Stimulated activated naive CD8-positive, alpha-beta T cell treated with anti-CD3 and anti-CD28 coated beads, Interleukin-15, Interleukin-2, amounts not matched to agents 100 ng/mL and 50 ng/mL, for 24 hours (primary cell): ENCODE results near the gene ADGRD1.

Experiments
- H3K27ac Mint-ChIP-seq: one replicate; pipeline ENCODE4 v1.8.0; 2021; ENCODE audit warnings: mild to moderate bottlenecking, mixed read lengths
- H3K27me3 Mint-ChIP-seq: one replicate; pipeline ENCODE4 v1.8.0; 2021; ENCODE audit warnings: mixed read lengths
- H3K36me3 Mint-ChIP-seq: one replicate; pipeline ENCODE4 v1.8.0; 2021; ENCODE audit warnings: low read depth, mixed read lengths
- H3K4me1 Mint-ChIP-seq: one replicate; pipeline ENCODE4 v1.8.0; 2021; ENCODE audit warnings: low read depth, mixed read lengths
- H3K4me3 Mint-ChIP-seq: one replicate; pipeline ENCODE4 v1.8.0; 2021; ENCODE audit warnings: mild to moderate bottlenecking, mixed read lengths
- H3K9me3 Mint-ChIP-seq: one replicate; pipeline ENCODE4 v1.8.0; 2021; ENCODE audit warnings: mixed read lengths

The ADGRD1 gene

GRCh38 chr12:131093971-131094830, 140.5 kb downstream of the ADGRD1 start:
- Mint-ChIP-seq H3K4me1 (peaks cover 28% of the 10 kb centered on the region), H3K27ac (no peak overlapping the region), H3K27me3 (no peaks in the 10 kb centered on the region), H3K36me3 (no peaks in the 10 kb centered on the region), H3K9me3 (no peaks in the 10 kb centered on the region), H3K4me3 (no peak overlapping the region)

- peaks cover 28% of the 10 kb centered on the region for H3K4me1 Mint-ChIP-seq
- no peak overlapping the region for H3K4me3 Mint-ChIP-seq
- H3K9me3 Mint-ChIP-seq: no peaks in the 10 kb centered on the region
- H3K36me3 Mint-ChIP-seq: no peaks in the 10 kb centered on the region
- no peak overlapping the region for H3K27ac Mint-ChIP-seq
- no peaks in the 10 kb centered on the region for H3K27me3 Mint-ChIP-seq
These were observed 141.4 kb downstream of the ADGRD1 start for GRCh38 chr12:131094831-131095805.

- H3K27ac Mint-ChIP-seq: no peak overlapping the region
- peaks cover 22% of the 10 kb centered on the region for H3K4me1 Mint-ChIP-seq
- no peaks in the 10 kb centered on the region for H3K27me3 Mint-ChIP-seq
- no peaks in the 10 kb centered on the region for H3K9me3 Mint-ChIP-seq
- no peaks in the 10 kb centered on the region for H3K36me3 Mint-ChIP-seq
- no peak overlapping the region for H3K4me3 Mint-ChIP-seq
These were observed 142.3 kb downstream of the ADGRD1 start for GRCh38 chr12:131095826-131096680.

GRCh38 chr12:131096681-131097181, 143.0 kb downstream of the ADGRD1 start:
- H3K27ac Mint-ChIP-seq: no peak overlapping the region
- no peaks in the 10 kb centered on the region for H3K36me3 Mint-ChIP-seq
- H3K27me3 Mint-ChIP-seq: peaks cover 2% of the 10 kb centered on the region
- H3K4me3 Mint-ChIP-seq: no peak overlapping the region
- no peaks in the 10 kb centered on the region for H3K9me3 Mint-ChIP-seq
- H3K4me1 Mint-ChIP-seq: peaks cover 19% of the 10 kb centered on the region

GRCh38 chr12:131097202-131098177, 143.8 kb downstream of the ADGRD1 start:
- Mint-ChIP-seq H3K4me1 (peaks cover 16% of the 10 kb centered on the region), H3K27ac (no peak overlapping the region), H3K9me3 (no peaks in the 10 kb centered on the region), H3K27me3 (peaks cover 4% of the 10 kb centered on the region), H3K36me3 (no peaks in the 10 kb centered on the region), H3K4me3 (no peak overlapping the region)

- Mint-ChIP-seq H3K9me3 (no peaks in the 10 kb centered on the region), H3K4me3 (no peak overlapping the region), H3K4me1 (peaks cover 10% of the 10 kb centered on the region), H3K27me3 (peaks cover 4% of the 10 kb centered on the region), H3K27ac (no peak overlapping the region), H3K36me3 (no peaks in the 10 kb centered on the region)
These were observed 144.7 kb downstream of the ADGRD1 start for GRCh38 chr12:131098178-131098981.

GRCh38 chr12:131100031-131100674, 146.4 kb downstream of the ADGRD1 start:
- no peaks in the 10 kb centered on the region for H3K9me3 Mint-ChIP-seq
- H3K27ac Mint-ChIP-seq: no peak overlapping the region
- no peak overlapping the region for H3K4me3 Mint-ChIP-seq

GRCh38 chr12:131101006-131101405, 147.3 kb downstream of the ADGRD1 start:
- H3K4me1 Mint-ChIP-seq: peaks cover 21% of the 10 kb centered on the region
- no peaks in the 10 kb centered on the region for H3K36me3 Mint-ChIP-seq
- H3K9me3 Mint-ChIP-seq: no peaks in the 10 kb centered on the region
- no peak overlapping the region for H3K4me3 Mint-ChIP-seq
- no peak overlapping the region for H3K27ac Mint-ChIP-seq
- peaks cover 8% of the 10 kb centered on the region for H3K27me3 Mint-ChIP-seq

More at GRCh38 chr12:131100031-131100674, 146.4 kb downstream of the ADGRD1 start:
- H3K36me3 Mint-ChIP-seq: no peaks in the 10 kb centered on the region
- peaks cover 7% of the 10 kb centered on the region for H3K27me3 Mint-ChIP-seq
- peaks cover 13% of the 10 kb centered on the region for H3K4me1 Mint-ChIP-seq

- Mint-ChIP-seq H3K27me3 (peaks cover 8% of the 10 kb centered on the region), H3K9me3 (no peaks in the 10 kb centered on the region), H3K4me3 (no peak overlapping the region), H3K4me1 (peaks cover 29% of the 10 kb centered on the region), H3K27ac (no peak overlapping the region), H3K36me3 (no peaks in the 10 kb centered on the region)
These were observed 148.2 kb downstream of the ADGRD1 start for GRCh38 chr12:131101703-131102492.

- Mint-ChIP-seq H3K9me3 (no peaks in the 10 kb centered on the region), H3K4me1 (peaks cover 29% of the 10 kb centered on the region), H3K4me3 (no peak overlapping the region), H3K36me3 (no peaks in the 10 kb centered on the region), H3K27ac (no peak overlapping the region), H3K27me3 (peaks cover 8% of the 10 kb centered on the region)
These were observed 148.8 kb downstream of the ADGRD1 start for GRCh38 chr12:131102493-131102931.

- no peaks in the 10 kb centered on the region for H3K36me3 Mint-ChIP-seq
- H3K27ac Mint-ChIP-seq: no peak overlapping the region
- H3K27me3 Mint-ChIP-seq: peaks cover 8% of the 10 kb centered on the region
- H3K4me3 Mint-ChIP-seq: no peak overlapping the region
- H3K4me1 Mint-ChIP-seq: peaks cover 29% of the 10 kb centered on the region
- H3K9me3 Mint-ChIP-seq: no peaks in the 10 kb centered on the region
These were observed 149.4 kb downstream of the ADGRD1 start for GRCh38 chr12:131102991-131103668.
